Measurements from ENCODE around the gene MYBPH. TPM values are rescaled to one million over a fixed set of nuclear protein-coding genes. Genes with fewer than 3 reads are reported as not detected.

MYBPH gene
- total RNA-seq, 4 donors from 2014 or later = 0.11 to 0.75 TPM; not detected in 2

DNA sequence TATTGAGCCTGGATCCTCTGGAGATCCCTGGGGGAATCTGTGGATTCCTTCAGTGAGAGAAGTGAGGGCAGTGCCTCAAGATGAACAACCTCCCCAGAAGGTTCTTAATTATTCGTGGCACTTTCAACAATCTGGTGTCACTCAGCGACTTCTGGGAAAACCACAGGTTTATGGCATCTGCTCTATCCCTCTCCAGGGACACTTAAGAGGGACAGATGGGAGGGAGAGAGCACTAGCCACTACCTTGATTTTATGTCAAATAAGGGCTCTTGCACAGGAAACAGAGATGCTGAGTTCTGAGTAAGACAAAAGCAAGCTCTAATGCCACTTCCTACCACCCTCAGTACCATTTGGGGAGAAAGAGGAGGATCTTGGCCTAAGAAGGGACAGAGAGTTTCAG is 32.1 kb upstream of the MYBPH start:
- Histone ChIP-seq H3K4me3 (replicated peaks in 1 of 3) (no peak overlapping the region), H3K36me3 (no peaks in the 10 kb centered on the region), H3K27ac (no peak overlapping the region), H3K4me1 (no peaks in the 10 kb centered on the region), H3K27me3 (no peaks in the 10 kb centered on the region), H3K9me3 (no peaks in the 10 kb centered on the region)
- DNase-seq = no peak
- 78 to 79% methylated on average over 2 of the region's 2 CpGs for WGBS, 2 donors
- intact Hi-C loops (cut with DNase I) = no loop called here
- TF ChIP-seq POLR2A (IDR thresholded peaks at IDR 0.05) = no peak
- TF ChIP-seq, protein P1, sequence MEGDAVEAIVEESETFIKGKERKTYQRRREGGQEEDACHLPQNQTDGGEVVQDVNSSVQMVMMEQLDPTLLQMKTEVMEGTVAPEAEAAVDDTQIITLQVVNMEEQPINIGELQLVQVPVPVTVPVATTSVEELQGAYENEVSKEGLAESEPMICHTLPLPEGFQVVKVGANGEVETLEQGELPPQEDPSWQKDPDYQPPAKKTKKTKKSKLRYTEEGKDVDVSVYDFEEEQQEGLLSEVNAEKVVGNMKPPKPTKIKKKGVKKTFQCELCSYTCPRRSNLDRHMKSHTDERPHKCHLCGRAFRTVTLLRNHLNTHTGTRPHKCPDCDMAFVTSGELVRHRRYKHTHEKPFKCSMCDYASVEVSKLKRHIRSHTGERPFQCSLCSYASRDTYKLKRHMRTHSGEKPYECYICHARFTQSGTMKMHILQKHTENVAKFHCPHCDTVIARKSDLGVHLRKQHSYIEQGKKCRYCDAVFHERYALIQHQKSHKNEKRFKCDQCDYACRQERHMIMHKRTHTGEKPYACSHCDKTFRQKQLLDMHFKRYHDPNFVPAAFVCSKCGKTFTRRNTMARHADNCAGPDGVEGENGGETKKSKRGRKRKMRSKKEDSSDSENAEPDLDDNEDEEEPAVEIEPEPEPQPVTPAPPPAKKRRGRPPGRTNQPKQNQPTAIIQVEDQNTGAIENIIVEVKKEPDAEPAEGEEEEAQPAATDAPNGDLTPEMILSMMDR (IDR thresholded peaks at IDR 0.05) = no peak

GRCh38 chr1:203206129-203206687 is 30.6 kb upstream of the MYBPH start:
- Histone ChIP-seq H3K4me1 (no peaks in the 10 kb centered on the region), H3K27me3 (no peaks in the 10 kb centered on the region), H3K27ac (no peak overlapping the region), H3K9me3 (no peaks in the 10 kb centered on the region), H3K36me3 (no peaks in the 10 kb centered on the region), H3K4me3 (replicated peaks in 1 of 3) (no peak overlapping the region)
- intact Hi-C loops (cut with DNase I) = no loop called here
- DNase-seq = no peak
- TF ChIP-seq, protein P1 (IDR thresholded peaks at IDR 0.05) = no peak
- no peak for TF ChIP-seq POLR2A (IDR thresholded peaks at IDR 0.05)
- 82 to 90% methylated on average over 5 of the region's 5 CpGs for WGBS, 2 donors

DNA sequence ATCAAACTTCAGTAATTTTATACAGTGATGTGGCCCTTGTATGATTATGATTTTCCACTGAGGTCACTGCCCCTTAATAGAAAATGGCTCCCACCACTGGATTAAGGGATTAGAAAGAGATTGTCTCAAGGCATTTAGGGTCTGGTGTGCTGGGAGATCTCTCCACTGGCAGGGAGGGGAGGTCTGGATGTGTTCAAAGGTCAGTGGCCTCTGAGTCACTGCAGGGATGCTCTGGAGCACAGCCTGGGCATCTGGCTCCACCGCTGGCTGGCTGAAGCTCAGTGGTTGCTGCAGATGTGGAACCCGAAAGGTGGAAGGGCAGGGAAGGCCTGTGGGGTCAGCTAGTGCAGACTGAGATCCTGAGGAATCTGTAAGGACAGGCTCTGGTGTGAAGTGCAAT is 29.1 kb upstream of the MYBPH start:
- Histone ChIP-seq H3K36me3 (no peaks in the 10 kb centered on the region), H3K27ac (no peak overlapping the region), H3K4me1 (no peaks in the 10 kb centered on the region), H3K27me3 (no peaks in the 10 kb centered on the region), H3K4me3 (replicated peaks in 1 of 3) (no peak overlapping the region), H3K9me3 (no peaks in the 10 kb centered on the region)
- no peak for DNase-seq
- WGBS, 2 donors = 96% methylated on average over 2 of the region's 2 CpGs
- no peak for TF ChIP-seq POLR2A (IDR thresholded peaks at IDR 0.05)
- TF ChIP-seq, protein P1 (IDR thresholded peaks at IDR 0.05) = no peak
- intact Hi-C loops (cut with DNase I) = no loop called here

DNA sequence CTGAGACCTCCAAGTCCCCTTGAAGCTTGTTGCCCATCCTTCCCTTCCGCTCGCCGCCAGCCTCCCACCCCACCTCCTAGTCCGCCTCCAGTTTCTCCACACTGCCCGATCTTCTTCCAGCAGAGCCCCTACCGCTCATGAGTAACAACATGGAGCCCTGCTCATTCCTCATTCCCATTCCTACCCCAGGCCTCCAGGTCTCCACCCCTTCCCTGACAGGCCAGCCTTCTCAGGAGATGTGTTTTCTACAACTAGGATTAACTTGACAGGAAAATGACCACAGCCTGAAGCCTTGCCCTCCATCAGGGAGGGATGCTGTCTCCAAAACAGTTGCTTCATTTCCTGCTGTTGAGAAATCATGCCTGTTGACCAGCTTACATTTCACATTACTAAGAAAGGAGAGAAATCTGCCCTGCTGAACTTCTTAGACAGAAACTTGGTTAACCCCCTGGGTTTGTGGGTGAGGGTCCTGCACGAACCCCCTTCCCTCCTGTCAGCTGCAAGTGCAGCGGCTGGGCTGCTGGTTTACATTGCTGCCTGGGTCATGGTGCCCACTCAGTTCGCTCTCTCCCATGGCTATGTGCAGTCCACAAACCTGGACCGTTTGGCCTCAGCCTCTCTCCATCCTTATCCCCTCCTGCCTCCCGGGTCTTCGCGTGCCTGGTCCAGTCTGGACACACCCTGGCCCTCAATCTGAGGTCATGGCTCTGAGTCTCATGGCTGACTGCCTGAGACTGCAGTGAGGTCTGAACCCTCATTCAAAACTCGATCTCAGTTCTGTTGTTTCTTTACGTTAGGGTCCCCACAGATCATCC is 27.0 kb upstream of the MYBPH start:
- H3K27me3 ChIP-seq = no peaks in the 10 kb centered on the region
- no peak overlapping the region for H3K4me3 ChIP-seq (replicated peaks in 1 of 3)
- no peaks in the 10 kb centered on the region for H3K9me3 ChIP-seq
- intact Hi-C loops (cut with DNase I) = no loop called here
- TF ChIP-seq POLR2A (IDR thresholded peaks at IDR 0.05) = no peak
- TF ChIP-seq, protein P1 (IDR thresholded peaks at IDR 0.05) = no peak
- no peak for DNase-seq
- WGBS, 2 donors = 87 to 89% methylated on average over 15 of the region's 15 CpGs
- peak overlapping the region in 2 of 3 donors; percentile 36 to 37 for H3K27ac ChIP-seq
- H3K4me1 ChIP-seq = no peaks in the 10 kb centered on the region
- no peaks in the 10 kb centered on the region for H3K36me3 ChIP-seq

- Histone ChIP-seq H3K36me3 (no peaks in the 10 kb centered on the region), H3K4me3 (replicated peaks in 1 of 3) (no peak overlapping the region), H3K27me3 (no peaks in the 10 kb centered on the region), H3K4me1 (no peaks in the 10 kb centered on the region), H3K9me3 (no peaks in the 10 kb centered on the region), H3K27ac (no peak overlapping the region)
- DNase-seq = no peak
- intact Hi-C loops (cut with DNase I) = no loop called here
- 82 to 93% methylated on average over 10 of the region's 10 CpGs for WGBS, 2 donors
- TF ChIP-seq POLR2A (IDR thresholded peaks at IDR 0.05) = no peak
- TF ChIP-seq, protein P1 (IDR thresholded peaks at IDR 0.05) = no peak
These were observed 26.0 kb upstream of the MYBPH start for GRCh38 chr1:203201516-203202205.
